ENCODE results near the gene ZNF681. TPM values are rescaled to one million over a fixed set of nuclear protein-coding genes. Genes with fewer than 3 reads are reported as not detected.

Gene ZNF681
- total RNA-seq, 4 donors from 2014 or later, result 0.26 to 7.3 (median 2.7) TPM

- no peak for DNase-seq
- Histone ChIP-seq H3K9me3 (no peaks in the 10 kb centered on the region), H3K27me3 (no peaks in the 10 kb centered on the region), H3K4me1 (no peaks in the 10 kb centered on the region), H3K36me3 (no peaks in the 10 kb centered on the region), H3K4me3 (no peak overlapping the region), H3K27ac (no peak overlapping the region)
- intact Hi-C loops (cut with DNase I; ENCODE audit: low total_unique reads), result no loop called here
- TF ChIP-seq CTCF (IDR thresholded peaks at IDR 0.05) (no peak), POLR2A (IDR thresholded peaks at IDR 0.05) (no peak)
These were observed 30.6 kb upstream of the ZNF681 start for GRCh38 chr19:23789246-23789645.

- no peak for DNase-seq
- Histone ChIP-seq H3K4me3 (no peak overlapping the region), H3K4me1 (no peaks in the 10 kb centered on the region), H3K27me3 (no peaks in the 10 kb centered on the region), H3K36me3 (no peaks in the 10 kb centered on the region), H3K9me3 (no peaks in the 10 kb centered on the region), H3K27ac (no peak overlapping the region)
- TF ChIP-seq CTCF (IDR thresholded peaks at IDR 0.05) (no peak), POLR2A (IDR thresholded peaks at IDR 0.05) (no peak)
- intact Hi-C loops (cut with DNase I; ENCODE audit: low total_unique reads), result no loop called here
These were observed 29.7 kb upstream of the ZNF681 start for GRCh38 chr19:23788411-23788810.

- Histone ChIP-seq H3K4me3 (no peak overlapping the region), H3K36me3 (no peaks in the 10 kb centered on the region), H3K27me3 (no peaks in the 10 kb centered on the region), H3K27ac (no peak overlapping the region), H3K9me3 (no peaks in the 10 kb centered on the region), H3K4me1 (no peaks in the 10 kb centered on the region)
- DNase-seq, result no peak
- intact Hi-C loops (cut with DNase I; ENCODE audit: low total_unique reads), result no loop called here
- no peak for TF ChIP-seq CTCF (IDR thresholded peaks at IDR 0.05)
These were observed 28.4 kb upstream of the ZNF681 start for GRCh38 chr19:23787106-23787505.

- H3K4me3 ChIP-seq, result no peak overlapping the region
- intact Hi-C loops (cut with DNase I; ENCODE audit: low total_unique reads), result no loop called here
- no peaks in the 10 kb centered on the region for H3K4me1 ChIP-seq
- H3K27ac ChIP-seq, result no peak overlapping the region
- TF ChIP-seq POLR2A (IDR thresholded peaks at IDR 0.05) (no peak), CTCF (IDR thresholded peaks at IDR 0.05) (no peak)
- no peak for DNase-seq
- H3K9me3 ChIP-seq, result no peaks in the 10 kb centered on the region
- H3K36me3 ChIP-seq, result no peaks in the 10 kb centered on the region
- H3K27me3 ChIP-seq, result no peaks in the 10 kb centered on the region
These were observed 27.3 kb upstream of the ZNF681 start for GRCh38 chr19:23785982-23786381.

- Histone ChIP-seq H3K27me3 (no peaks in the 10 kb centered on the region), H3K4me1 (no peaks in the 10 kb centered on the region), H3K36me3 (no peaks in the 10 kb centered on the region), H3K4me3 (no peak overlapping the region), H3K27ac (no peak overlapping the region), H3K9me3 (no peaks in the 10 kb centered on the region)
- TF ChIP-seq CTCF (IDR thresholded peaks at IDR 0.05) (no peak), POLR2A (IDR thresholded peaks at IDR 0.05) (no peak)
- intact Hi-C loops (cut with DNase I; ENCODE audit: low total_unique reads), result no loop called here
- no peak for DNase-seq
These were observed 25.6 kb upstream of the ZNF681 start for GRCh38 chr19:23784274-23784673.

Data from uterus (tissue), 4 donors.